ENCODE data around the gene BRIP1.
"Not testable (repeated sequence)": the region's sequence is repeated elsewhere in the genome, so short reads cannot be mapped to it uniquely, and the experiment has no call there.

Gene BRIP1

GRCh38 chr17:61872099-61872498 lies 8.8 kb upstream of the BRIP1 start:
- no peak overlapping the region for H3K4me3 ChIP-seq (ENCODE audit: low read depth, low read length)
- no peak for DNase-seq (ENCODE audit: low read depth)
- TF ChIP-seq, protein P1, sequence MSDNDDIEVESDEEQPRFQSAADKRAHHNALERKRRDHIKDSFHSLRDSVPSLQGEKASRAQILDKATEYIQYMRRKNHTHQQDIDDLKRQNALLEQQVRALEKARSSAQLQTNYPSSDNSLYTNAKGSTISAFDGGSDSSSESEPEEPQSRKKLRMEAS (IDR thresholded peaks at IDR 0.05; ENCODE audit: low read depth, low read length): no peak
- TF ChIP-seq MYC (IDR thresholded peaks at IDR 0.05; ENCODE audit: low read depth, low read length) (no peak), CTCF (IDR thresholded peaks at IDR 0.05; ENCODE audit: low read depth, low read length) (no peak), POLR2A (IDR thresholded peaks at IDR 0.05; ENCODE audit: extremely low read depth, insufficient read length) (no peak)

- TF ChIP-seq CTCF (IDR thresholded peaks at IDR 0.05; ENCODE audit: low read depth, low read length) (no peak), MYC (IDR thresholded peaks at IDR 0.05; ENCODE audit: low read depth, low read length) (no peak), POLR2A (IDR thresholded peaks at IDR 0.05; ENCODE audit: extremely low read depth, insufficient read length) (no peak)
- TF ChIP-seq, protein P1 (IDR thresholded peaks at IDR 0.05; ENCODE audit: low read depth, low read length): no peak
- H3K4me3 ChIP-seq (ENCODE audit: low read depth, low read length): no peak overlapping the region
- DNase-seq (ENCODE audit: low read depth): no peak
These were observed 5.8 kb upstream of the BRIP1 start for GRCh38 chr17:61869138-61869537.

DNA sequence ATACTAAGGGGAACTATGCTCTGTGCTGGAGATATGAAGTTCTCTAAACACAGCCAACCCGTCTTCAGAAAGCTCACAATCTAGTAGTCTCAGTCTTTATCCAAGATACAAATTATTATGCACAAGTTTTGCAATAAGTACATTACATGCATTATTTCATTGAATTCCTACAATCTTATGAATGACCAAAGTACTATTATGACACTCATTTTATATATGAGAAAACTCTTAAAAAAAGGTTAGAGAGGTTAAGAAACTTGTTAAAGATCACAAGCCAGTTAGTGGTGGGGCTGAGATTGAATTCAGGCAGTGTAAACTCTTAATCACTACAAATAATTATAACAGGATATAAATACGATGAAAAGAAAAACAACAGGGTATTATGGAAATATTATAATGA lies 4.7 kb upstream of the BRIP1 start:
- DNase-seq (ENCODE audit: low read depth): no peak
- no peak for TF ChIP-seq POLR2A (IDR thresholded peaks at IDR 0.05; ENCODE audit: extremely low read depth, insufficient read length)
- TF ChIP-seq, protein P1 (IDR thresholded peaks at IDR 0.05; ENCODE audit: low read depth, low read length): no peak
- H3K4me3 ChIP-seq (ENCODE audit: low read depth, low read length): no peak overlapping the region

DNA sequence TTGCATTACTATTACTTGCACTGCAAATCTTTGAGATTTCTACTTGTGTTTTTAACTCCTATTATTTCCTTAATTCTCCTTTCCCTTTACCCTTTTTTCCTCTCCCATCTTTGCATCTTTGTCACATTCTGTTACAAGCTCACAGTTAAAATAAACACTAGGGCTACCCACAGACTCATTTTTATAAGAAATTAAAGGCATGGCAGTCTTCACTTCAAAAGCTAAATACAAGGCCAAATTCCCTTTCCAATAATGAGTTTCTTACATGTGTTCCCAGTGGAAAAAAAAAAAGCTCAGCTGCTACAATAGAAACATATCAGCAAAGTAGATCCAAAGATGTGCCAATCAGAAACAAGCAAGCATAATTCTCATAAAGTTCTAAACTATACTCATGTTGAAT lies 3.7 kb upstream of the BRIP1 start:
- TF ChIP-seq, protein P1 (IDR thresholded peaks at IDR 0.05; ENCODE audit: low read depth, low read length): no peak
- TF ChIP-seq CTCF (IDR thresholded peaks at IDR 0.05; ENCODE audit: low read depth, low read length) (no peak), POLR2A (IDR thresholded peaks at IDR 0.05; ENCODE audit: extremely low read depth, insufficient read length) (no peak), MYC (IDR thresholded peaks at IDR 0.05; ENCODE audit: low read depth, low read length) (no peak)
- no peak overlapping the region for H3K4me3 ChIP-seq (ENCODE audit: low read depth, low read length)
- DNase-seq (ENCODE audit: low read depth): no peak

DNA sequence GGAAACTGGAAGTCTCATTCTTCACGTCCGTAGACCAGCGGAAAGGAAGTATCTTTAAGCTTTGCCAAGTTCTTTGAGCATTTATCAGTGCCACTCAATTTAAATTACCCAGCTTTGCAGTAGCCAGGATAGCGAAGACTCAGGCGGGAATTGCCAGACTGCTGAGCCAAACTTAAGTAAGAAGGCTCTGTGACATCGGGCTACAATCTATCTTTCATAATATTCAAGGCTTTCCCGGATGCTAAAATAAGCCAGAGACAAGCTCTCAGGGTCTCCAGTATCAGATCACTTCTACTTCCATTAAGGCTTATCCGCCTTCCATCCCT lies 436 bp upstream of the BRIP1 start:
- H3K4me3 ChIP-seq (ENCODE audit: low read depth, low read length): peak overlapping the region; percentile 88
- no peak for DNase-seq (ENCODE audit: low read depth)
- TF ChIP-seq, protein P1 (IDR thresholded peaks at IDR 0.05; ENCODE audit: low read depth, low read length): no peak
- TF ChIP-seq MYC (IDR thresholded peaks at IDR 0.05; ENCODE audit: low read depth, low read length): no peak
- no peak for TF ChIP-seq CTCF (IDR thresholded peaks at IDR 0.05; ENCODE audit: low read depth, low read length)
- no peak for TF ChIP-seq POLR2A (IDR thresholded peaks at IDR 0.05; ENCODE audit: extremely low read depth, insufficient read length)

- DNase-seq (ENCODE audit: low read depth): no peak
- peak overlapping the region; percentile 88 for H3K4me3 ChIP-seq (ENCODE audit: low read depth, low read length)
- no peak for TF ChIP-seq CTCF (IDR thresholded peaks at IDR 0.05; ENCODE audit: low read depth, low read length)
- TF ChIP-seq MYC (IDR thresholded peaks at IDR 0.05; ENCODE audit: low read depth, low read length): no peak
- TF ChIP-seq, protein P1 (IDR thresholded peaks at IDR 0.05; ENCODE audit: low read depth, low read length): no peak
- no peak for TF ChIP-seq POLR2A (IDR thresholded peaks at IDR 0.05; ENCODE audit: extremely low read depth, insufficient read length)
These were observed 1.2 kb downstream of the BRIP1 start for GRCh38 chr17:61862105-61862574.

DNA sequence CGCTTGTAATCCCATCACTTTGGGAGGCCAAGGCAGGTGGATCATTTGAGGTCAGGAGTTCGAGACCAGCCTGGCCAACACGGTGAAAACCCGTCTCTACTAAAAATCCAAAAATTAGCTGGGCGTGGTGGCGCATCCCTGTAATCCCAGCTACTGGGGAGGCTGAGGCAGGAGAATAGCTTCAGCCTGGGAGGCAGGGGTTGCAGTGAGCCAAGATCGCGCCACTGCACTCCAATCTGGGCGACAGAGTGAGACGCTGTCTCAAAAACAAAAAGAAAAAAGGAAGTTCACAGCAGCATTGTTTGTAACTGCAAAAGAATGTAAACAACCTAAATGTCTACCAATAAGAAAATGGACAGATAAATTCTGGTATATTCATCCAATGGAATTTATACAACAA lies 2.9 kb downstream of the BRIP1 start:
- DNase-seq (ENCODE audit: low read depth): not testable (repeated sequence)

More for the DNA sequence above, 2.9 kb downstream of the BRIP1 start:
- not testable (repeated sequence) for H3K4me3 ChIP-seq (ENCODE audit: low read depth, low read length)

All from NB4 (cell line).